HG03342 (cell line): Measurements from ENCODE around the gene NADK2.
"Not testable (repeated sequence)": the region's sequence is repeated elsewhere in the genome, so short reads cannot be mapped to it uniquely, and the experiment has no call there.

Experiments used
- ATAC-seq: cut with Tn5 transposase; IDR thresholded peaks from one replicate; pipeline ENCODE4 v1.9.1; 2021; ENCODE audit warnings: mild to moderate bottlenecking, moderate library complexity; ENCODE audit not compliant: unreplicated experiment

NADK2 gene

GRCh38 chr5:36209664-36210063 is 32.1 kb downstream of the NADK2 start:
- ATAC-seq, result no peak

- ATAC-seq, result no peak
Observed at GRCh38 chr5:36208786-36209185, 32.9 kb downstream of the NADK2 start.

- ATAC-seq, result no peak
Observed at GRCh38 chr5:36206913-36207312, 34.8 kb downstream of the NADK2 start.

GRCh38 chr5:36205329-36205728 is 36.4 kb downstream of the NADK2 start:
- ATAC-seq, result no peak

GRCh38 chr5:36202521-36202961 is 39.2 kb downstream of the NADK2 start:
- ATAC-seq, result no peak

GRCh38 chr5:36200513-36200912 is 41.2 kb downstream of the NADK2 start:
- ATAC-seq, result no peak

GRCh38 chr5:36199620-36200019 is 42.1 kb downstream of the NADK2 start:
- ATAC-seq, result no peak

- ATAC-seq, result not testable (repeated sequence)
Observed at GRCh38 chr5:36198783-36199182, 42.9 kb downstream of the NADK2 start.

- ATAC-seq, result no peak
Observed at GRCh38 chr5:36198281-36198680, 43.4 kb downstream of the NADK2 start.

- no peak for ATAC-seq
Observed at GRCh38 chr5:36193746-36194145, 48.0 kb downstream of the NADK2 start.

- ATAC-seq, result not testable (repeated sequence)
Observed at GRCh38 chr5:36184408-36184807, 57.3 kb downstream of the NADK2 start.

- ATAC-seq, result no peak
Observed at GRCh38 chr5:36181774-36182173, 60.0 kb downstream of the NADK2 start.

- ATAC-seq, result no peak
Observed at GRCh38 chr5:36180556-36181350, 61.0 kb downstream of the NADK2 start.

- ATAC-seq, result no peak
Observed at GRCh38 chr5:36179950-36180349, 61.8 kb downstream of the NADK2 start.

- no peak for ATAC-seq
Observed at GRCh38 chr5:36178524-36178890, 63.2 kb downstream of the NADK2 start.

- no peak for ATAC-seq
Observed at GRCh38 chr5:36177715-36178523, 63.8 kb downstream of the NADK2 start.

- peak; percentile 98 for ATAC-seq
Observed at GRCh38 chr5:36177154-36177553, 64.6 kb downstream of the NADK2 start.

- no peak for ATAC-seq
Observed at GRCh38 chr5:36175043-36175442, 66.7 kb downstream of the NADK2 start.

- ATAC-seq, result no peak
Observed at GRCh38 chr5:36174119-36174518, 67.6 kb downstream of the NADK2 start.

- ATAC-seq, result no peak
Observed at GRCh38 chr5:36173426-36173825, 68.3 kb downstream of the NADK2 start.

GRCh38 chr5:36172599-36172998 is 69.1 kb downstream of the NADK2 start:
- ATAC-seq, result no peak

- no peak for ATAC-seq
Observed at GRCh38 chr5:36170832-36171424, 70.8 kb downstream of the NADK2 start.
